ENCODE data around the gene ARID5B.

Gene ARID5B

DNA sequence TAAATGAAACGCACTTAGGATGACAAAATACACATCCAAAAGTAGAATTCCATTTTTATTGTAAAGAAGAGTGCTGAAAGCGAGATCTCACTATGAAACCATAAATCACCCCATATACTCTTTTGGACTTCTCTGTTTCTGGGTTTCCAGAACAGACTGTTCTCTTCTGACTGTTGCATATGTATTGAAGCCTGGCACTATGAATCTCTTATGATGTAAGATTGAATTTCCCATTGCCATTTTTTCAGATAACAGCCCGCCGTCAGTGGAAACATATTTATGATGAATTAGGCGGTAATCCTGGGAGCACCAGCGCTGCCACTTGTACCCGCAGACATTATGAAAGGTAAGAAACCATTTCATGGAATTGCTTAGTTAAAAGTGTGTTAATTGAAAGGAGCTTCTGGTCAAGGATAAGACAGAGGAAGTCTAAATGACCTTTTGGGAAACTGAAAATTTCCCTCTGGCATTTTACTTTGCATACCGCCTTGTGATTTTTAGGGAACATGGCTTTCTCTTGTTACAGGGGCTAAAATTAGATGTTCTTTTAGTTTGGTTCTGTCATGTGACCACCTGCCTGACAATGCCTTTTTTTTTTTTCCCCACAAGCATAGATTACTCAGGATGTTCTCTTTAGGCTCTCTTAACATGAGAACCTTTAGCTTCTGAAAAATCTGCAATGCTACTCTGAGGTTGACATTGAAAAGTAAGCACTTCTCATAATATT, 168.1 kb downstream of the ARID5B start:
- no peak for DNase-seq (ENCODE audit: low read depth in 2 of 2, low spot score in 1 of 2)

DNA sequence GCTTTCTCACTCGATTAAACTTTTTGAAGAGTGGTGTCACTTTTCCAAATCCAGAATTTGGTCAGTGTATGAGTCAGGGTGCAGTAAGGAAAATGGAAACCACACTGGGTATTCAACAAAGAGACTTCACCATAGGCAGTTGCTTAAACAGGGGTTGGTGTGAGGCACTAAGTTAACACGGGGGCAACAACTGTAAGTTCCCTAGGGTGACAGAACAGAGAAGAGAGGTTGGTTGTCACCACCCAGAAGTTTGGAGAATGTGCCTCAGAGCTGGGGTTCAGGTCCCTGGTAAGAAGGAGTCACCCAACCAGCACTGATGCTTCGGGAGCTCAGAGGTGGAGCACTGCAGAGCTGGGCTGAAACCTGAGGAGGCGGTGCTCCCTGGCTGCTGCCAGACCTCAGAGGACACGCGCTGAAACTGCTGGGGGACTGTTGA, 170.4 kb downstream of the ARID5B start:
- DNase-seq (ENCODE audit: low read depth in 2 of 2, low spot score in 1 of 2) = no peak

DNA sequence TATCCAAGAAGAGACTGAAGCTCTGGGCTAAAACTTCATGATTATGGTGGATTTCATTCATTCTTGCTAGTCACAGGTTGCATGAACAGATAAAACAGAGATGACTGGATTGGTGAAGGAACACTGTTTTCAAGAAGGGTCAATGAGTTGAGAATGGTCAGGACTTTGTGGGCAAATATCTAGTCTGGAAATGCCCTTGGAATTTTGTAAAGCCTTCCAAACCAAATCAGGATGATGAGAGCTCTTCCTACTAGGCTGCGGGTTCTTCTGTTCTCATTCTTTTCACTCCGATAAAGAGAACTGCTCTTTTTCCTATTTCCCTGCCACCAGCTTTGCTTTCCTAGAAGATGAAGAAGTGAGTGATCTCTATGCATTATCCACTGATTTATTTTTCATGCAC, 171.4 kb downstream of the ARID5B start:
- no peak for DNase-seq (ENCODE audit: low read depth in 2 of 2, low spot score in 1 of 2)

DNA sequence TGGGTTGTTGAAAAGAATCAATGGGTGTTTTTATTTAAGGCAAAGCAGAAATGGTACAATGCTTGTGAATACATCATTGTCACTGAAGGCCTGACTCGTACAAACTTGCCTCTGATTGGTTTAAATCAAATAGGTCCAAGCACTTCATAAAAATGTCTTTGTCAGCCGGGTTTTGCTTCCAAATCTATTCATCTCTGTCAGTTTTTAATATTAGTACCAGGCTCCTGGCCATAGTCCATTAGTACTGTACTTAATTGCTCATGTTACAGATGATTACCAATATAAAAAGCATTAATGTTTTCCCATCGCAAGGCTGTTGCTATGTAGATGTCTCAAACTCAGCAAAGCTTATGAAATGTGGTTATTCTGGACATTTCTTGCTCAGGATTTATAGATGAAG, 171.9 kb downstream of the ARID5B start:
- no peak for DNase-seq (ENCODE audit: low read depth in 2 of 2, low spot score in 1 of 2)

DNA sequence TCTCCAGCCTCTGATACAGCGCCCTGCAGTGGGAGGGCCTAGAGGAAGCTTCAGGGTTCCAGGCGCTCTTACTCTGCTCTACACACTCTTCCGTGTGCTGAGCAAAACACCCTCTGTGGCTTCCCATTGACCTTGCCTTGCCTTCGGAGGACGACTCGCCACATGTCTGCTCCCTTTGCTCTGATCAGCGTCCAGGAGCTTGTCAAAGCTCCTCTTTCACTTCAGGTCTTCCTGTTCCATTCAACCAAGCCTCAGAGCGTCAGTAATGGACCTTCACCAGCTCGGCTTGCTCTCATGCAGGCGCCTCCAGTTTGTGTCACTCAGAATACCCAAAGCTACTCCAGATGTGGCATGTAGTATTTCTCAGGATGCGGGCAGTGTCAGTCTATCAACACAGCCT, 173.9 kb downstream of the ARID5B start:
- no peak for DNase-seq (ENCODE audit: low read depth in 2 of 2, low spot score in 1 of 2)

DNA sequence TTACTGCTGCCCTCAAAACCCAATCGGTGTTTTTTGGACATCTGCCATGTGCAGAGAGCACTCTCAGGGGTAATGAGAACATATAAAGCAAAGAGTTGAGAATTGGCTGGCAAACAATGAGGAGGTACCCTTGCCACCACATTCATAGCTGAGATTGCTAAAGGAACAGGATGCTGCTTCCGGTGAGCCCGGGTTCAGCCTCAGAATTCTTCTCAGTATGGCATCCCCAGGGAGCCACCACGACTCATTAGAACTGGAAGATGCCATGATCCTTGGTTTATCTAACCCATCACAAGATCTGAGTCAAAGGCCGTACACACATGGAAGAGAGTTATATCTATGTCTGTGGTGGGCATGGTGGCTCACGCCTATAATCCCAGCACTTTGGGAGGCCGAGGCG, 174.4 kb downstream of the ARID5B start:
- DNase-seq (ENCODE audit: low read depth in 2 of 2, low spot score in 1 of 2) = no peak

DNA sequence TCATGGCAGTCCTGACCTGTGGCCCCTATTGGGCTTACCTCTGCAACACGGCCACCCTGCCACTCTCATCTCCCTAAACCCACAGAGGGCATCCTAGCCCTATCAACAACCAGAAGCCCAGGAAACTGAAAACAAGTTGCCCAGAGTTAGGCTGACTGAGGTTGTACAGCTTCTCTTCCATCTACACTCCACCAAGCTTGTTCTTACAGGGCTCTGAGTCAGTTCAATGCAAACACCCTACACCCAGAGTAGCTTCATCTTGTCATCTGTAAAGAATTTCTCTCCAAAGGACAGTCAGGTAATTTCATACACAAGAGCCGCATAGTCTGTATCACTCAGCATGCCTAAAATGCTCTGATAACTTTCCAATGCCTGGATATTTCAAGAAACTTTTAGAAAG, 175.4 kb downstream of the ARID5B start:
- no peak for DNase-seq (ENCODE audit: low read depth in 2 of 2, low spot score in 1 of 2)

DNA sequence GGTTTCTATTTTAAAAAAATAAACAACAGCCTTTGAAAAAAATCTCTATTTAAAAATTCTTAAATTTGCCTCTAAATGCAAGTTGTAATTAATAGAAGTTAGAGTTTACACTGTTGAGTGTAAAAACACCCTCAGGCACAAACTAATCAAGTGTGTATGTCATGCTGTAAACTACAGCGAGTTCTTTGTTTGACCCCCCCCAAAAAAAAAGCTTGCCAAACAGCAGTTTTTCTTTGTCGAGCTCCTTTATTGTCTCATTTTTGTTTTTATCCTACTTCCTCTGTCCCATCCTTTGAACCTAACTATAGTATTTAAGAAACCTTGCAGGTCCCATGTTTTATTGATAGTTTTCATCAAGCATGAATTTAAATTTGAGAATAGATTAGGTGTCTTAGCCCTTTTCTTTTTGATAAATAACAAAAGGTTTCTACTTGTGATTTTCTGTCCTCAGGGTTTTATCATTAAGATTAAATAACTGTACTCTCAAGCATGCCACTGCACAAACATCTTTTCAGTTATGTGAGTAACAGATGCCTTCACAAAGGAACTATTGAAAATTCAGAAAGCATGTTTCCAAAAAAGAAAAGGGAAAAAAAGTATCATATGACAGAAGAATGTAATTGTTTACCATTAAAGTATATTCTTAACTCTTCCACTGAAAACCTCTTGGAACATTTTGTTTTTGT, 176.0 kb downstream of the ARID5B start:
- DNase-seq (ENCODE audit: low read depth in 2 of 2, low spot score in 1 of 2) = no peak

DNA sequence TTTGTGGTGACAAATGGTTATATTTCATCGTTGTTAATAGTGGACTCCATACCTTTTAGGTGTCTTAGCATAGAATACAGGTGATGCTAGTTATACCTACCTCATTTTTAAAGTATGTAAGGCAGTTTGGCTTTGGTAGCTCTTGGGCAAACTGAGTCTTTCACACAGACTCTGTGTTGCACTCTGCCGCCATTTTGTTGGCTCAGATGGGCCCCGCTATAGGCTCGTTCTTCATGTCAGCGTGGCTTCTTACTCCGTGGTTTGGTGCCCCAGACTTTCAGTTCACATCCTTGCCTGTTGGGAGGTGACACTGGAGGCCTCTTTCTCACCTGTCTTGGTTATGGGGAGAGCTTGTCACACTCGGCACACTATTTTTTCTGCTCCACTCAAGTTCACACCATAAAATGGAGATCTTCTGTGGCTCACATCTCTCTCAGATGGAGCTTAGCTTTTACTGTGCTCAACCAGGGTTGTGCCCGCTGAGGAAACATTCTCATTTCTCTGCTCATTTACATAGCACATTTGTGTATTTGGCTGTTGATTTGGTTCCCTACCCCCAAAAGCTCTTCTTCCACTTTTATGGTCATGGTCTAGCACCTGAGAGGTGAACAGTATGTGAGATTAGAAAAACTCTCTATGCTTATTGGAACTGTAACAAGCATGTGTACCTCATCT, 178.5 kb downstream of the ARID5B start:
- DNase-seq (ENCODE audit: low read depth in 2 of 2, low spot score in 1 of 2) = no peak

DNA sequence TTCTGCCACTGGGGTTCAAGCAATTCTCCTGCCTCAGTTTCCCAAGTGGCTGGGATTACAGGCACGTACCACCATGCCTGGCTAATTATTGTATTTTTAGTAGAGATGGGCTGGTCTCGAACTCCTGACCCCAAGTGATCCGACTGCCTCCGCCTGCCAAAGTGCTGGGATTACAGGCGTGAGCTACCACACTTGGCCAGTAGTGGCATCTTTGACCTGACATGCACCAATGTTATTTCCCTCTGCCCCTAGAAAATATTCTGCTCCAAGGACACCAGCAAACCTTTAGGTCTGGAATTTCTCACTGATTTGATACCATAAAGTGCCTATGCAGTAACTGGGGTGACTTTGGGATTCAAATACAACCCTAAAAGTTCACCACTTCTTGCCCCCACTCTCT, 179.4 kb downstream of the ARID5B start:
- no peak for DNase-seq (ENCODE audit: low read depth in 2 of 2, low spot score in 1 of 2)

DNA sequence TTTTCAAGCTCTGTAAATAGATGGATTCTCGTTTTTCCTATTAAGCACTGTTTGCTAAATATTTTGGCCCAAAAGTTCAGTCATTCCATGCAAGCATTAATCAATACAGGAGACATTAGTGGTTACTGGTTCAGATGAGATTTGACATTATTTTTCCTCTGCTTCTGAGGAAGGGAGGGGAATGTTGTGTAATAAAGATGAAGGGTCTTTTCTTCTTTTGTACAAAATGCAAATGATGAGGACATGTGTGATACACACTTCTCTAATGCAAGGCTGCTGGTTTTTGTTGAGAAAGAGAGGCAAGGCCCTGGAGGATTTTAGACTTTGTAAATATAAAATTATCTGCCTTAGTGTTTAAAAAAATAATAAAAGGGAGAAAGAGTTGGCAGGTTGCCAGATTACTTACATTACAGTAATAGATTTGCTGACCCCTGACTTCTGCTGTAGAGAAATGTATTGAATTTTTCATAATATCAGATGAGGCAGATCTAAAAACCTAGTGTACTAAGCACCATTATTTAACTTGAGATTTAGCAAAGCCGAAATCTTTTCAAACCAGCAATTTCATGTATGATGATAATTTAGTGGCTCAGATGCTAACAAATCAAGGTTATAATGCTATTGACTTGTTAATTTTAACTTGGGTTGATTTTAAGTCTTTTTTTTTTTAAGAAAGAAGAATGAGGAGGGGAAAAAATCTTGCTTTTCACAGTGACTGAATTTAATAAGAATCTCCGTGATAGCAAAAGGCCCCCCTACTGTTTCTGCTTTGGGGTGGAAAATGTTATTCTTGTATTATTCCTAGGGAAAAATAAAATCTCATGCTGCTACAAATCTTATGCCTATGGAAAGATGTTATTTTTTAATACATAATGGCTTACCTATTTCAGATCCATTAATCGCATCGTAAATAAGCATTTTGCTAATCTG, 180.1 kb downstream of the ARID5B start:
- DNase-seq (ENCODE audit: low read depth in 2 of 2, low spot score in 1 of 2) = no peak

DNA sequence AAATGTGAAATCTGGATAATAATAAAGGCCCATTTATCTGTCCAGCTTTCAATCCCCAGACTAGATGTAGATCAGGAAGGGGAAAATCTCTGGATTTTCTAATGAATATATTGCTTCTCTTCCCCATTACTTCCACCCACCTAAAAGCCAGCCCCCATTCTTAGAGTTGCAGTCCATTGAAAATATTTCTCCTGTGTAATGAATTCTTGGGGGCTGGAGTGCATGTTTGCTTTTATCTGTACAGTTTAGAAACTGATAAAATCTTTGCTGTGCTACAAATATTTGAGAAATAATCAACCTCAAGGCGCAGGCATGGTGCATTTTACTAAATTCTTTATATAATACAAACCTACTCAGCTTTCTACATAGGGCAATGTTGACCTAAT, 180.8 kb downstream of the ARID5B start:
- DNase-seq (ENCODE audit: low read depth in 2 of 2, low spot score in 1 of 2) = no peak

DNA sequence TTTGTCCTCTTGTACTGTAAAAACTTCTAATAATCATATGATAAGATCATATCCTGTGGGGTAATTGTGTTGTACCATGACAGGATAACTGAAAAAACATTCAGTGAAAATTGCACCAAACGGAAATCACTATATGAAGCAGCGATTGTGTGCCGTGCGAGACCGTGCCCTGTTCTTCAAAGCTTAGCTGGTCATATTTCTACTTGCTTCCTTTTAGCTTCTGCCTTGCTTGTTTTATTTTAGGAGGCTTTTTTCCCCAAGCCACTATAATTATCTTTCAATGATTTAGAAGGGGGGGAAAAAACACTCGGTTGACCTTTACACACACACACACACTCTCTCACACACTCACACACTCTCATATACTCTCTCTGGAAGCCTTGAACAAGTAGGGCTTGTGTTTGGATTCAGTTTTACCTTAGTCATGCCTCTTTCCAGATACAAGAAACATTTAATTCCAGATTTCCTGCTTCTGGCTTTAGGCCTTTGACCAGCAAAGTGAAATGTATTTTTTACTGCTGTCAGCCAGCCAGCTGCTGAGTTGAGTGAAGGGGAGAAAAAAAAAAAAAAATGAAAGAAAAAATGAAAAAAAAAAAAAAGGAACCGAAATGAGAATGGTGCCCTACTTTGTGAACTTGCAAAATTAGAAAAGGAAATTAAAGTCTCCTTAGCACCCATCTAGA, 181.4 kb downstream of the ARID5B start:
- DNase-seq (ENCODE audit: low read depth in 2 of 2, low spot score in 1 of 2) = no peak

DNA sequence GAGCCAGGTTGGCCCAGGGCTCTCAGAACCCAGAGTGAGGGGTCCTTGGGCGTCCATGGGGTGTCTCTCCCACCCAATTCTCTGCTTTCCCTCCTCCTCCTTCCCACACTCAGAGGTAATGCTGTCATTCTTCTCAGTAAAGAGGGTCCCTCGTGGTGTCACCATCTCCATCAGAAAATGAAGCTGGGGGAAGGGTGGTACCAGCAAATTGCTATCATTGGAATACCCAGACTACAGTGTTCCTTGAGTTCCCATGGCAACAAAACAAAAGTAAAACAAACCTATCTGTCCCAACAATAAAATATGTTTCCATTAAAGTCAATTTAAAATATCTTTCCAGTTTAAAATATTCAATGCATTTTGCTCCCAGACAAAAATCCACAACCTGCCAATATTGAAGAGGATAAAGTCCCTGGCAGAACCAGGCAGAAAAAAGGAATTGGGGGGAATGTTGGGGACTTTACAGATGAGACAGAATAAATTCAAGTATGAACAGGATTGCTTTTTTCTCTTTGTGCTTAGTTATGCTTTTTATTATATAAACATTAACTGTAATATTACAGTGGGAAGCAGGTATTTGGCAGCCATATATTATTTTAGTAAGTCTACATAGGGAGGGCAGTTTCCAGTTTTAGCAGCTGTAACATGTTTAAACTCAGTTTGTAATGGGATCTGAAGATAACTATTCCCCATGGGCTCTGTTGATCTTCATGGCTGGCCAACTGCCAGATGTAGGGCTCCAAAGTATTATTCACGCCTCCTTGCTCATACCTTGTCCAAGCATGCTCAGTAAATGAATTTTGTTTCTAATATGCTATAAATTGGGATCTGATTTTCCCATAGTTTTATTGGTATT, 182.1 kb downstream of the ARID5B start:
- DNase-seq (ENCODE audit: low read depth in 2 of 2, low spot score in 1 of 2) = no peak

DNA sequence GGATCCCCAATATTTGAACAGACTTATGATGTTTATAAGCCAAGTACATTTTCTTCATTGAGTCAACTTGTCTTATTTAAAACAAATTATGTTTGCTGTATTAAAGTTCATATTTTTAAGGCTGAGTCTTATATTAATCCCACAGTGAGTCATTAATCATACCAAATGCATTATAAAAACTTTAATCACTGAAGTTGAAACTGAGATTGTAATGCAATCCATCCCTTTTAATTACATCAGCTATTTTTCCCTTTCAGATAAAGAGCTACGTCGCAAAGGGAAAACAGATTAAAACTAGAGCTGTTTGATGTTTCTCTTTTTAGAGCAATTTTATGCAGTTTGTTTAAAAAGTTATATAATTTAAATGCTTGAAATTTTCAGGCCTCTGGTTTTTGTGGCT, 183.0 kb downstream of the ARID5B start:
- DNase-seq (ENCODE audit: low read depth in 2 of 2, low spot score in 1 of 2) = no peak

DNA sequence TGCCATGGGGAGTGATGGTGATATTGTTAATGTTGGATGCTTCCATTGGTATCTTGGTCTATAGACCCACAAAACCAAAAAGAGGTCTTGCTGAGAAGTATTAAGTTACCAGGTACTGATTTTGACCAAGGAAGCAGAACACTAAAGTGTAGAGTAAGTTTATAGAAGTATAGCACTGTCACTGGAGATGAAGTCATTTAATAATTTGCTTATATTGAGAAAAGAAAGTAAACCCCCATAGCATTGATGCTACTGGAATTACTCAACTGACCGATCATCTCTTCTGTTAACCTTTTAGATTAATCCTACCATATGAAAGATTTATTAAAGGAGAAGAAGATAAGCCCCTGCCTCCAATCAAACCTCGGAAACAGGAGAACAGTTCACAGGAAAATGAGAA, 183.9 kb downstream of the ARID5B start:
- no peak for DNase-seq (ENCODE audit: low read depth in 2 of 2, low spot score in 1 of 2)

DNA sequence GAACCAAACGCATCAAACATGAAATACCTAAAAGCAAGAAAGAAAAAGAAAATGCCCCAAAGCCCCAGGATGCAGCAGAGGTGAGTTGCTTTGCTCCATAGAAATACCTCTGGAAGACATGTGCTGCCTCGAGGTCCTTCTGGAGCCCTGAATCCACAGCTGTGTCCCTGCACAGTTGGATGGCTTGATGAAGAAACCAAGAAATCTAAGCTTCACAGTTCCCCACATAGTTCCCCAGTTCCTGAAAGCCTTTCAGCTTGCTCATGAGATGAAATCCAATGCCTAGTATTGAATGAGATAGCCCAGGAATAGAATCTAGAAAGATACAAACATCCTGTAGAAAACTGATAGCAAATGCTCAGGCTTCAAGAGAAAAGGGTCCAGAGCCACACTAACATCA, 184.3 kb downstream of the ARID5B start:
- DNase-seq (ENCODE audit: low read depth in 2 of 2, low spot score in 1 of 2) = no peak

DNA sequence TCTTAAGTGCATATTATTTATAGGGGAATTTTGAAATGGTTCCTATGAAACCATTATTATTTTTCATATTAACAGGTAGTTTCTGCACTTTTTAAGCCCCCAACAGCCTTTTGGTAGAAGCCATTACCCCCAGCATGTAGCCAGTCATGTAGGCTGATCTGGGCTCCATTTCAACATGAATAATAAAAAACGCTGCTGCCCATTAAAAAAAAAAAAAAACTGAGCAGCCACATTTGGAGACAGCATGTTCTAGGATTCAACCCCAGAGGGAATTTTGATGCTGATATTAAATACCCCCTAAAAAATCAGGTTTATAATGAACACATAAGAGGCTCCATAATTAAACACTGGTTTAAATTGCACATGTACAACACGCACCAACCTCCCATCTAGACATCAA, 185.8 kb downstream of the ARID5B start:
- DNase-seq (ENCODE audit: low read depth in 2 of 2, low spot score in 1 of 2) = no peak

DNA sequence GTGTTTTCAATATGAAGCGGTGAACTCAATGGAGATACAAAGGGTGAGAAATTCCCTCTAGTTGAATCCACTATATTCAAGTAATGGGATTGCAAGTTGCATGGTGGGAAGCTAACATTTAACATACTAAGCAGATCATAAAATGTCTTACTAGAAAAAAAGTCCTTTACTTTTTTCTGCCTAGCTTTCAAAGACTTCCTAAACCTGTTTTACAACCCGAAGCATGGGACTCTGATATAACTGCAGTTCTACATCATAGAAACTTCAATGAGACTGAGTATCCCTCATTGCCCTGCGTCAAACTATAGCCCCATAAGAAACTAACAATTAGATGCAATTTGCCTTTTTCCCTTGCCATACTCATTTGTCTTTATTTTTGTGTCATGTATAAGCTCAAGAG, 187.3 kb downstream of the ARID5B start:
- no peak for DNase-seq (ENCODE audit: low read depth in 2 of 2, low spot score in 1 of 2)

Measured in stimulated activated CD8-positive, alpha-beta memory T cell treated with anti-CD3 and anti-CD28 coated beads, Interleukin-4, amount 100 ng/mL, for 4 hours (primary cell).